Activated CD4-positive, alpha-beta T cell treated with anti-CD3 and anti-CD28 coated beads, Interleukin-2, amount 10 ng/mL, durations not matched to agents 7 days and 5 days (primary cell): ENCODE measurements around the gene CLNK. TPM values are rescaled to one million over a fixed set of nuclear protein-coding genes. Genes with fewer than 3 reads are reported as not detected.

Experiments used
- CTCF ChIA-PET: fragments of 350-600 bp; sonication (Branson Sonifier 250); formaldehyde crosslinking; loops from one replicate; lab custom pipeline; 2021; ENCODE audit warnings: antibody characterized with exemption; lab: Charles Lee
- POLR2A ChIA-PET: fragments of 350-600 bp; sonication (Branson Sonifier 250); formaldehyde crosslinking; loops from one replicate; lab custom pipeline; 2021; ENCODE audit warnings: antibody characterized with exemption; lab: Charles Lee
- DNase-seq: peaks from one replicate; pipeline ENCODE4 v3.0.0-alpha.2; 2020
- H3K27ac Mint-ChIP-seq: one replicate; pipeline ENCODE4 v1.8.0; 2021; ENCODE audit warnings: mild to moderate bottlenecking, moderate library complexity, mixed read lengths
- H3K27me3 Mint-ChIP-seq: one replicate; pipeline ENCODE4 v1.8.0; 2021; ENCODE audit warnings: mixed read lengths
- H3K36me3 Mint-ChIP-seq: one replicate; pipeline ENCODE4 v1.8.0; 2021; ENCODE audit warnings: low read depth, mixed read lengths
- H3K4me1 Mint-ChIP-seq: one replicate; pipeline ENCODE4 v1.8.0; 2021; ENCODE audit warnings: mixed read lengths
- H3K4me3 Mint-ChIP-seq: one replicate; pipeline ENCODE4 v1.8.0; 2021; ENCODE audit warnings: mild to moderate bottlenecking, moderate library complexity, mixed read lengths
- H3K9me3 Mint-ChIP-seq: one replicate; pipeline ENCODE4 v1.8.0; 2021; ENCODE audit warnings: mixed read lengths
- total RNA-seq, 2 experiments: library from RNA; stranded (reverse); gene quantifications; one replicate each; pipeline ENCODE4 v1.2.3, GENCODE V29; 2021

The CLNK gene
- total RNA-seq, 2 experiments from 2014 or later, result not detected

- ChIA-PET CTCF (interaction anchor here (0.6 kb wide), 1 partner anchor 24 kb away, joined by 3 read pairs; no protein-coding TSS in a partner anchor), POLR2A (no interaction called here)
- no peak overlapping the region for H3K4me3 Mint-ChIP-seq
- no peak overlapping the region for H3K27ac Mint-ChIP-seq
- no peaks in the 10 kb centered on the region for H3K4me1 Mint-ChIP-seq
- no peaks in the 10 kb centered on the region for H3K36me3 Mint-ChIP-seq
- no peaks in the 10 kb centered on the region for H3K9me3 Mint-ChIP-seq
- H3K27me3 Mint-ChIP-seq, result no peaks in the 10 kb centered on the region
- DNase-seq, result no peak
Observed at GRCh38 chr4:10495651-10496050, 188.9 kb downstream of the CLNK start.

- peaks cover 2% of the 10 kb centered on the region for H3K27me3 Mint-ChIP-seq
- no peak overlapping the region for H3K27ac Mint-ChIP-seq
- peaks cover 7% of the 10 kb centered on the region for H3K4me1 Mint-ChIP-seq
- ChIA-PET CTCF (interaction anchor here (1.7 kb wide), 1 partner anchor 46 kb away, joined by 4 read pairs; no protein-coding TSS in a partner anchor), POLR2A (no interaction called here)
- H3K36me3 Mint-ChIP-seq, result no peaks in the 10 kb centered on the region
- H3K4me3 Mint-ChIP-seq, result no peak overlapping the region
- H3K9me3 Mint-ChIP-seq, result no peaks in the 10 kb centered on the region
- DNase-seq, result no peak
Observed at GRCh38 chr4:10492464-10492863, 192.1 kb downstream of the CLNK start.

GRCh38 chr4:10491401-10491800 is 193.2 kb downstream of the CLNK start:
- ChIA-PET CTCF (interaction anchor here (0.8 kb wide), 1 partner anchor 30 kb away, joined by 3 read pairs; no protein-coding TSS in a partner anchor), POLR2A (no interaction called here)
- DNase-seq, result no peak
- no peak overlapping the region for H3K4me3 Mint-ChIP-seq
- no peaks in the 10 kb centered on the region for H3K36me3 Mint-ChIP-seq
- no peaks in the 10 kb centered on the region for H3K9me3 Mint-ChIP-seq
- peaks cover 6% of the 10 kb centered on the region for H3K27me3 Mint-ChIP-seq
- H3K27ac Mint-ChIP-seq, result no peak overlapping the region
- peaks cover 7% of the 10 kb centered on the region for H3K4me1 Mint-ChIP-seq

- Mint-ChIP-seq H3K9me3 (no peaks in the 10 kb centered on the region), H3K4me3 (no peak overlapping the region), H3K36me3 (no peaks in the 10 kb centered on the region), H3K27me3 (peaks cover 6% of the 10 kb centered on the region), H3K27ac (no peak overlapping the region), H3K4me1 (peaks cover 7% of the 10 kb centered on the region)
- POLR2A ChIA-PET, result no interaction called here
- no peak for DNase-seq
- CTCF ChIA-PET, result interaction anchor here (0.8 kb wide), 1 partner anchor 30 kb away, joined by 3 read pairs; no protein-coding TSS in a partner anchor
Observed at GRCh38 chr4:10490996-10491395, 193.6 kb downstream of the CLNK start.

GRCh38 chr4:10482913-10483312 is 201.7 kb downstream of the CLNK start:
- POLR2A ChIA-PET, result no interaction called here
- no peak for DNase-seq
- no peak overlapping the region for H3K4me3 Mint-ChIP-seq

GRCh38 chr4:10480616-10481015 is 204.0 kb downstream of the CLNK start:
- DNase-seq, result no peak
- ChIA-PET CTCF (no interaction called here), POLR2A (no interaction called here)
- no peak overlapping the region for H3K27ac Mint-ChIP-seq
- no peaks in the 10 kb centered on the region for H3K9me3 Mint-ChIP-seq
- peaks cover 6% of the 10 kb centered on the region for H3K27me3 Mint-ChIP-seq
- H3K36me3 Mint-ChIP-seq, result no peaks in the 10 kb centered on the region
- H3K4me3 Mint-ChIP-seq, result no peak overlapping the region
- no peaks in the 10 kb centered on the region for H3K4me1 Mint-ChIP-seq

More at GRCh38 chr4:10482913-10483312, 201.7 kb downstream of the CLNK start:
- Mint-ChIP-seq H3K27me3 (peaks cover 11% of the 10 kb centered on the region), H3K27ac (no peak overlapping the region), H3K9me3 (no peaks in the 10 kb centered on the region), H3K4me1 (no peaks in the 10 kb centered on the region), H3K36me3 (no peaks in the 10 kb centered on the region)
- CTCF ChIA-PET, result no interaction called here

- Mint-ChIP-seq H3K36me3 (no peaks in the 10 kb centered on the region), H3K4me3 (no peak overlapping the region), H3K27me3 (peaks cover 4% of the 10 kb centered on the region), H3K9me3 (no peaks in the 10 kb centered on the region), H3K4me1 (no peaks in the 10 kb centered on the region), H3K27ac (no peak overlapping the region)
- CTCF ChIA-PET, result interaction anchor here (2.2 to 2.9 kb wide), 2 partner anchors 10 to 18 kb away, joined by 5 to 10 read pairs; no protein-coding TSS in a partner anchor
- POLR2A ChIA-PET, result no interaction called here
- DNase-seq, result no peak
Observed at GRCh38 chr4:10478621-10479020, 205.9 kb downstream of the CLNK start.

- ChIA-PET POLR2A (no interaction called here), CTCF (no interaction called here)
- Mint-ChIP-seq H3K4me3 (no peak overlapping the region), H3K27me3 (peaks cover 2% of the 10 kb centered on the region), H3K27ac (no peak overlapping the region), H3K4me1 (no peaks in the 10 kb centered on the region), H3K36me3 (no peaks in the 10 kb centered on the region), H3K9me3 (no peaks in the 10 kb centered on the region)
- no peak for DNase-seq
Observed at GRCh38 chr4:10470505-10470904, 214.1 kb downstream of the CLNK start.

- Mint-ChIP-seq H3K4me3 (no peak overlapping the region), H3K36me3 (no peaks in the 10 kb centered on the region), H3K27me3 (peaks cover 21% of the 10 kb centered on the region), H3K4me1 (peaks cover 5% of the 10 kb centered on the region), H3K9me3 (peaks cover 4% of the 10 kb centered on the region), H3K27ac (no peak overlapping the region)
- POLR2A ChIA-PET, result no interaction called here
- no peak for DNase-seq
- CTCF ChIA-PET, result no interaction called here
Observed at GRCh38 chr4:10466161-10466560, 218.4 kb downstream of the CLNK start.

- ChIA-PET POLR2A (no interaction called here), CTCF (interaction anchor here (0.7 kb wide), 1 partner anchor 205 kb away, joined by 4 read pairs; no protein-coding TSS in a partner anchor)
- Mint-ChIP-seq H3K9me3 (peaks cover 4% of the 10 kb centered on the region), H3K27ac (no peak overlapping the region), H3K4me1 (peaks cover 15% of the 10 kb centered on the region), H3K4me3 (no peak overlapping the region), H3K36me3 (no peaks in the 10 kb centered on the region), H3K27me3 (peaks cover 24% of the 10 kb centered on the region)
- DNase-seq, result no peak
Observed at GRCh38 chr4:10462876-10463275, 221.7 kb downstream of the CLNK start.

- peaks cover 19% of the 10 kb centered on the region for H3K4me1 Mint-ChIP-seq
- H3K27ac Mint-ChIP-seq, result no peak overlapping the region
- H3K9me3 Mint-ChIP-seq, result peaks cover 4% of the 10 kb centered on the region
- ChIA-PET POLR2A (no interaction called here), CTCF (interaction anchor here (0.6 to 2.2 kb wide), 24 partner anchors 10 to 344 kb away, joined by 3 to 13 read pairs (median 6); no protein-coding TSS in a partner anchor)
- H3K27me3 Mint-ChIP-seq, result peaks cover 24% of the 10 kb centered on the region
- no peaks in the 10 kb centered on the region for H3K36me3 Mint-ChIP-seq
- H3K4me3 Mint-ChIP-seq, result peak overlapping the region; percentile 62
- DNase-seq, result no peak
Observed at GRCh38 chr4:10461850-10462400, 222.6 kb downstream of the CLNK start.

- H3K27me3 Mint-ChIP-seq, result peaks cover 24% of the 10 kb centered on the region
Observed at GRCh38 chr4:10461091-10461849, 223.3 kb downstream of the CLNK start.

More at GRCh38 chr4:10461091-10461849, 223.3 kb downstream of the CLNK start:
- Mint-ChIP-seq H3K36me3 (peaks cover 1% of the 10 kb centered on the region), H3K27ac (no peak overlapping the region), H3K4me1 (peaks cover 22% of the 10 kb centered on the region), H3K9me3 (peaks cover 4% of the 10 kb centered on the region), H3K4me3 (peak overlapping the region; percentile 62)
- ChIA-PET CTCF (interaction anchor here (0.6 to 2.2 kb wide), 29 partner anchors 8 to 344 kb away, joined by 3 to 13 read pairs (median 5); no protein-coding TSS in a partner anchor), POLR2A (no interaction called here)
- peak; percentile 71 for DNase-seq
